Stomach (tissue), 4 donors: ENCODE data around the gene PDE9A.

Source experiments
- POLR2A ChIP-seq, 4 donors: fragments of 450-650 bp; IDR thresholded peaks; one replicate each; pipeline ENCODE4 v1.6.1; 2016; ENCODE audit warnings: antibody characterized with exemption in 4 of 4, control low read depth in 2 of 4, mild to moderate bottlenecking in 1 of 4, moderate library complexity in 1 of 4
- TF ChIP-seq, protein P1 (sequence below), 7 experiments: fragments of 450-650 bp in 4 of 7; fragments of 200-600 bp in 3 of 7; sonication (generic) in 3 of 7; IDR thresholded peaks; one replicate each; pipeline ENCODE4 v1.5.1; 2016 to 2019; ENCODE audit warnings: antibody characterized with exemption in 7 of 7, control low read depth in 2 of 7, mild to moderate bottlenecking in 1 of 7

DNA sequence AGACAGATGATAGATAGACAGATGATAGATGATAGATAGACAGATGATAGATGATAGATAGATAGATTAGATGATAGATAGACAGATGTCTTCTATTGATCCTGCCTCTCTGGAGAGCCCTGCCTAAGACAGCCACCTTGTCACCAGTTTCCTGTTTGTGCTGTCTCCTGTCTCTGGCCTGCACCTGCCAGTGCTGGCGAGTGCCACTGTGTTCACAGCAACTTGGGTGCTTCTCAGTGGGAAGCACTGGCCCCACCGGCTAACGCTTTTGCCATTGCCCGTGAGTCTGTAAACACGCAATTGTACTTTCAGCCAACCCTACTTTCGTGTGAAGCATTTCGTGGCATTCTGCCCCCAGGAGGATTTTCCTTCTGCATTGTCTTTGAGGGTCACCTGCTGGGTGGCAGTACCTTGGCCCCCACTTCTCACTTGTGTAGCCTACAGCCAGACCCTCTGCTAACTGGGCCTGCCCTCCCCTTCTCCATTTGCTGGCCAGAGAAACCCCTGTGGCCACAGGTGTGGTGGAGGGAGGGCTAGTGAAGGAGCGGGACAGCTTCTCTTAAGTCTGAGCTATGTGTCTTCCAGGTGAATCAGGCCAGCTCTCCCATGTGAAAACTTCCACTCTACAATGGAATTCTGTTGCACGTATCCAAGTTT lies 23.4 kb upstream of the PDE9A start:
- TF ChIP-seq POLR2A (IDR thresholded peaks at IDR 0.05), result no peak
- TF ChIP-seq, protein P1, sequence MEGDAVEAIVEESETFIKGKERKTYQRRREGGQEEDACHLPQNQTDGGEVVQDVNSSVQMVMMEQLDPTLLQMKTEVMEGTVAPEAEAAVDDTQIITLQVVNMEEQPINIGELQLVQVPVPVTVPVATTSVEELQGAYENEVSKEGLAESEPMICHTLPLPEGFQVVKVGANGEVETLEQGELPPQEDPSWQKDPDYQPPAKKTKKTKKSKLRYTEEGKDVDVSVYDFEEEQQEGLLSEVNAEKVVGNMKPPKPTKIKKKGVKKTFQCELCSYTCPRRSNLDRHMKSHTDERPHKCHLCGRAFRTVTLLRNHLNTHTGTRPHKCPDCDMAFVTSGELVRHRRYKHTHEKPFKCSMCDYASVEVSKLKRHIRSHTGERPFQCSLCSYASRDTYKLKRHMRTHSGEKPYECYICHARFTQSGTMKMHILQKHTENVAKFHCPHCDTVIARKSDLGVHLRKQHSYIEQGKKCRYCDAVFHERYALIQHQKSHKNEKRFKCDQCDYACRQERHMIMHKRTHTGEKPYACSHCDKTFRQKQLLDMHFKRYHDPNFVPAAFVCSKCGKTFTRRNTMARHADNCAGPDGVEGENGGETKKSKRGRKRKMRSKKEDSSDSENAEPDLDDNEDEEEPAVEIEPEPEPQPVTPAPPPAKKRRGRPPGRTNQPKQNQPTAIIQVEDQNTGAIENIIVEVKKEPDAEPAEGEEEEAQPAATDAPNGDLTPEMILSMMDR (IDR thresholded peaks at IDR 0.05), result no peak
